HEK293 (cell line): ENCODE data around the gene MSRB3.

Source experiments
- CTCF ChIA-PET: fragments of 350-600 bp; formaldehyde crosslinking; extraction: SDS; loops from one replicate; lab custom pipeline; 2021; ENCODE audit warnings: antibody characterized with exemption; lab: Yijun Ruan, JAX
- POLR2A ChIA-PET: fragments of 300-600 bp; formaldehyde crosslinking; extraction: SDS; loops from one replicate; lab custom pipeline; 2020; ENCODE audit warnings: antibody characterized with exemption, inconsistent platforms; lab: Yijun Ruan, JAX
- H3K27ac ChIP-seq: fragments of 200-500 bp; sonication (Bioruptor generic); 2 replicates; pipeline ENCODE4 v1.5.1; 2014; ENCODE audit warnings: low read depth, low read length, control low read depth, inconsistent platforms; ENCODE audit errors: extremely low read depth
- H3K36me3 ChIP-seq, 2 experiments: fragments of 200-500 bp in 1 of 2; sonication (Bioruptor generic) in 1 of 2; 1 replicate in 1 of 2; 2 replicates in 1 of 2; pipeline ENCODE4 v1.5.1; 2014 to 2017; ENCODE audit warnings: inconsistent platforms in 2 of 2, low read length in 2 of 2; ENCODE audit not compliant: control insufficient read depth in 2 of 2, insufficient read depth in 1 of 2
- H3K4me1 ChIP-seq: fragments of 200-500 bp; sonication (Bioruptor generic); 2 replicates; pipeline ENCODE4 v1.5.1; 2014; ENCODE audit warnings: mild to moderate bottlenecking, low read length, inconsistent platforms; ENCODE audit not compliant: control insufficient read depth, insufficient read depth
- H3K4me3 ChIP-seq: 2 replicates; pipeline ENCODE4 v1.5.1; 2011; ENCODE audit warnings: low read depth, mild to moderate bottlenecking, control low read depth, low read length, moderate library complexity
- H3K9me3 ChIP-seq: fragments of 200-500 bp; sonication (Bioruptor generic); 2 replicates; pipeline ENCODE4 v1.5.1; 2014; ENCODE audit warnings: low read depth, low read length, inconsistent platforms; ENCODE audit not compliant: control insufficient read depth, insufficient read depth
- GLIS2 ChIP-seq: fragments of 450-650 bp; formaldehyde crosslinking; IDR thresholded peaks from 2 replicates; pipeline ENCODE4 v1.5.1; 2016; ENCODE audit warnings: missing biosample characterization, missing genetic modification characterization
- HOXD13 ChIP-seq: sonication (generic); formaldehyde crosslinking; IDR thresholded peaks from 2 replicates; pipeline ENCODE4 v1.8.0; 2022; ENCODE audit warnings: missing genetic modification reagents, borderline replicate concordance
- KLF10 ChIP-seq: fragments of 450-650 bp; IDR thresholded peaks from 2 replicates; pipeline ENCODE4 v1.5.1; 2018; ENCODE audit warnings: missing biosample characterization, mild to moderate bottlenecking, missing genetic modification characterization
- OVOL3 ChIP-seq: fragments of 450-650 bp; formaldehyde crosslinking; IDR thresholded peaks from 2 replicates; pipeline ENCODE4 v1.5.1; 2016; ENCODE audit warnings: missing biosample characterization, missing genetic modification characterization
- PRDM6 ChIP-seq: fragments of 450-650 bp; formaldehyde crosslinking; IDR thresholded peaks from 2 replicates; pipeline ENCODE4 v1.5.1; 2017; ENCODE audit warnings: missing biosample characterization, missing genetic modification characterization
- SCRT1 ChIP-seq: fragments of 450-650 bp; formaldehyde crosslinking; IDR thresholded peaks from 2 replicates; pipeline ENCODE4 v1.5.1; 2016; ENCODE audit warnings: missing biosample characterization, missing genetic modification characterization, borderline replicate concordance
- SCRT2 ChIP-seq: fragments of 450-650 bp; formaldehyde crosslinking; IDR thresholded peaks from 2 replicates; pipeline ENCODE4 v1.5.1; 2016; ENCODE audit warnings: missing biosample characterization, missing genetic modification characterization
- SP3 ChIP-seq: fragments of 450-650 bp; formaldehyde crosslinking; IDR thresholded peaks from 2 replicates; pipeline ENCODE4 v1.5.1; 2016; ENCODE audit warnings: missing biosample characterization, missing genetic modification characterization
- ZFP3 ChIP-seq: fragments of 450-650 bp; formaldehyde crosslinking; IDR thresholded peaks from 2 replicates; pipeline ENCODE4 v1.5.1; 2016; ENCODE audit warnings: low read depth, missing biosample characterization, missing genetic modification characterization
- ZFP41 ChIP-seq: fragments of 450-650 bp; formaldehyde crosslinking; IDR thresholded peaks from 2 replicates; pipeline ENCODE4 v1.5.1; 2016; ENCODE audit warnings: missing biosample characterization, missing genetic modification characterization, borderline replicate concordance
- ZNF10 ChIP-seq: fragments of 450-650 bp; formaldehyde crosslinking; IDR thresholded peaks from 2 replicates; pipeline ENCODE4 v1.5.1; 2017; ENCODE audit warnings: missing biosample characterization, missing genetic modification characterization
- ZNF138 ChIP-seq: fragments of 450-650 bp; formaldehyde crosslinking; IDR thresholded peaks from 2 replicates; pipeline ENCODE4 v1.5.1; 2016; ENCODE audit warnings: missing biosample characterization, missing genetic modification characterization, borderline replicate concordance
- ZNF174 ChIP-seq: fragments of 450-650 bp; formaldehyde crosslinking; IDR thresholded peaks from 2 replicates; pipeline ENCODE4 v1.5.0; 2017; ENCODE audit warnings: missing biosample characterization, mild to moderate bottlenecking, missing genetic modification characterization
- ZNF2 ChIP-seq: fragments of 450-650 bp; formaldehyde crosslinking; IDR thresholded peaks from 2 replicates; pipeline ENCODE4 v1.5.1; 2016; ENCODE audit warnings: missing biosample characterization, missing genetic modification characterization
- ZNF211 ChIP-seq: fragments of 450-650 bp; formaldehyde crosslinking; IDR thresholded peaks from 2 replicates; pipeline ENCODE4 v1.5.1; 2016; ENCODE audit warnings: low read depth, missing biosample characterization, missing genetic modification characterization
- ZNF223 ChIP-seq: fragments of 450-650 bp; formaldehyde crosslinking; IDR thresholded peaks from 2 replicates; pipeline ENCODE4 v1.5.1; 2016; ENCODE audit warnings: missing biosample characterization, missing genetic modification characterization
- ZNF24 ChIP-seq: fragments of 450-650 bp; formaldehyde crosslinking; IDR thresholded peaks from 2 replicates; pipeline ENCODE4 v1.5.1; 2016; ENCODE audit warnings: missing biosample characterization, missing genetic modification characterization
- ZNF292 ChIP-seq: fragments of 450-650 bp; formaldehyde crosslinking; IDR thresholded peaks from 2 replicates; pipeline ENCODE4 v1.5.1; 2016; ENCODE audit warnings: low read depth, missing biosample characterization, missing genetic modification characterization, borderline replicate concordance
- ZNF366 ChIP-seq: fragments of 450-650 bp; formaldehyde crosslinking; conservative IDR thresholded peaks from 2 replicates; pipeline ENCODE4 v1.5.1; 2016; ENCODE audit warnings: missing biosample characterization, missing genetic modification characterization
- ZNF48 ChIP-seq: fragments of 450-650 bp; formaldehyde crosslinking; IDR thresholded peaks from 2 replicates; pipeline ENCODE4 v1.5.1; 2016; ENCODE audit warnings: missing biosample characterization, missing genetic modification characterization
- ZNF558 ChIP-seq: fragments of 450-650 bp; formaldehyde crosslinking; IDR thresholded peaks from 2 replicates; pipeline ENCODE4 v1.5.1; 2016; ENCODE audit warnings: missing biosample characterization, missing genetic modification characterization
- ZNF561 ChIP-seq: fragments of 450-650 bp; IDR thresholded peaks from 2 replicates; pipeline ENCODE4 v1.5.1; 2018; ENCODE audit warnings: missing biosample characterization, missing genetic modification characterization, borderline replicate concordance
- ZNF792 ChIP-seq: fragments of 450-650 bp; formaldehyde crosslinking; IDR thresholded peaks from 2 replicates; pipeline ENCODE4 v1.5.1; 2016; ENCODE audit warnings: missing biosample characterization, missing genetic modification characterization
- ZSCAN16 ChIP-seq: fragments of 450-650 bp; formaldehyde crosslinking; IDR thresholded peaks from 2 replicates; pipeline ENCODE4 v1.5.1; 2016; ENCODE audit warnings: missing biosample characterization, missing genetic modification characterization

The MSRB3 gene

GRCh38 chr12:65391711-65392110, 113.2 kb downstream of the MSRB3 start (continued):
- no peak for TF ChIP-seq ZNF48
- TF ChIP-seq ZFP41 (tag by site-specific recombination), result no peak
- TF ChIP-seq ZNF24 (tag by site-specific recombination), result no peak
- TF ChIP-seq ZNF174, result no peak
- TF ChIP-seq, all 188 proteins: peak for 0

GRCh38 chr12:65392491-65392890, 114.0 kb downstream of the MSRB3 start:
- POLR2A ChIA-PET, result no interaction called here
- Histone ChIP-seq H3K36me3 (no peaks in the 10 kb centered on the region), H3K9me3 (no peaks in the 10 kb centered on the region), H3K27ac (no peak overlapping the region), H3K4me1 (peaks cover under 1% of the 10 kb centered on the region; the same call in 1 of the 2 replicates), H3K4me3 (no peak overlapping the region)
- CTCF ChIA-PET, result no interaction called here
- TF ChIP-seq SCRT2 (tag by site-specific recombination) (0 out of 2 replicates have a peak, but pooled peaks have one; percentile 20), ZNF10 (no peak), KLF10 (no peak)
- TF ChIP-seq, all 188 proteins: peak for 1

DNA sequence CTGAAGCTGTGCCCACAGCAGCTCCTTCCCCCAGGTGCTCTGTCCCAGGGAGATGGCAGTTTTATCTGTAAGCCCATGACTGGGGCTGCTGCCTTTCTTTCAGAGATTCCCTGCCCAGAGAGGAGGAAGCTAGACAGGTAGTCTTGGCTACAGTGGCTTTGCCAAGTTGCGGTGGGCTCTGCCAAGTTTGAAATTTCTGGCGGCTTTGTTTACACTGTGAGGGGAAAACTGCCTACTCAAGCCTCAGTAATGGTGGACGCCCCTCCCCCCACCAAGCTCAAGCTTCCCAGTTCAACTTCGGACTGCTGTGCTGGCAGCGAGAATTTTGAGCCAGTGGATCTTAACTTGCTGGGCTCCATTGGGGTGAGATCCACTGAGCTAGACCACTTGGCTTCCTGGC, 124.7 kb downstream of the MSRB3 start:
- no peaks in the 10 kb centered on the region for H3K9me3 ChIP-seq
- H3K36me3 ChIP-seq, result no peaks in the 10 kb centered on the region
- H3K4me1 ChIP-seq, result no peaks in the 10 kb centered on the region
- CTCF ChIA-PET, result no interaction called here
- H3K27ac ChIP-seq, result no peak overlapping the region
- POLR2A ChIA-PET, result no interaction called here
- no peak for TF ChIP-seq GLIS2 (tag by site-specific recombination)
- no peak for TF ChIP-seq ZNF2 (tag by site-specific recombination)
- no peak for TF ChIP-seq PRDM6
- no peak for TF ChIP-seq ZNF223
- H3K4me3 ChIP-seq, result no peak overlapping the region

DNA sequence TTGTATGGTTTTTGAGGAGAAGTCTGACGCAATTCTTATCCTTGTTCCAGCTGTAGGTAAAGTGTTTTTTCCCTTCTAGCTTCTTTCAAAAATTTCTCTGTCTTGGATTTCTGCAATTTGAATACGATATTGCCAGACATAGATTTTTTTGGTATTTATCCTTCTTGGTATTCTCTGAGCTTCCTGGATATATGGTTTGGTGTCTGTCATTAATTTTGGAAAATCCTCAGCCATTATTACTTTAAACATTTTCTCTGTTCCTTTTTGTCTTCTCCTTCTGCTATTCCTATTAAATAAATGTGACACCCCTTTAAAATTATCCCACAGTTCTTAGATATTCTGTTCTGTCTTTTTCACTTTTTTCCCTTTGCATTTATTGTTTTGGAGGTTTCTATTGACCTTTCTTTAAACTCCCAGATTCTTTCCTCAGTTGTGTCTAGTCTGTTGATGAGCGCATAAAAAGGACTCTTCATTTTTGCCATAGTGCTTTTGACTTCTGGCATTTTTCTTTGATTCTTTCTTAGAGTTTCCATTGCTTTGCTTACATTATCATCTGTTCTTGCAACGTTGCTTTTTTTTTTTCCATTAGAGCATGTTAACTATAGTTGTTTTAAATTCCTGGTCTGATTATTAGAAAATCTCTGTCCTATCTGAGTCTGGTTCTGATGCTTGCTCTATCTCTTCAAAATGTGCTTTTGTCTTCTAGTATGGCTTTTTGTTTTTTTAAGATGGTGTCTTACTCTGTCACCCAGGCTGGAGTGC, 129.1 kb downstream of the MSRB3 start:
- no peak overlapping the region for H3K27ac ChIP-seq
- CTCF ChIA-PET, result no interaction called here
- no peaks in the 10 kb centered on the region for H3K9me3 ChIP-seq
- POLR2A ChIA-PET, result no interaction called here
- no peak overlapping the region for H3K4me3 ChIP-seq
- H3K4me1 ChIP-seq, result no peaks in the 10 kb centered on the region
- TF ChIP-seq ZNF558 (tag by site-specific recombination) (peak; percentile 92), ZNF292 (no peak)
- H3K36me3 ChIP-seq, result no peaks in the 10 kb centered on the region

DNA sequence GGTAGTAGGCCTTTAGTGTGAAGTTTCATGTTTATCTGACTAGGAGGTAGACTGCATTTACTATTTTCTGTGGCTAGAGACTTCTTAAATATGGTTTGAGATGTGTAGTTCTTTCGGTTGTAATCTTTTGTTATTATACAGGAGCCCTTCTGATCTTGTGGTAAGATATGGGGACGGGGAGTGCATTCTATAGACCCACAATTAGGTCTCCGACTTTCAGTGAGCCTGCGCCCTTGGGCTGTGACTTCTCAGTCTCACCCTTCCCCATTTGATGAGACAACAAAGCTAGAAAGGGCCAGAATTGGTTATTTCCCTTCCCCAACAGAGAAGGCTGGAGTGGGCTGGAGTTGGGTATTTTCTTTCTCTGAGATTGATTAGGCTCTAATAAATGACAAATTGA, 130.0 kb downstream of the MSRB3 start:
- no peaks in the 10 kb centered on the region for H3K9me3 ChIP-seq
- no peaks in the 10 kb centered on the region for H3K4me1 ChIP-seq
- H3K4me3 ChIP-seq, result no peak overlapping the region
- no peaks in the 10 kb centered on the region for H3K36me3 ChIP-seq
- CTCF ChIA-PET, result no interaction called here
- no peak overlapping the region for H3K27ac ChIP-seq
- POLR2A ChIA-PET, result no interaction called here
- TF ChIP-seq ZNF138, result no peak
- no peak for TF ChIP-seq ZNF561 (tag by site-specific recombination)
- TF ChIP-seq ZNF174, result no peak
- no peak for TF ChIP-seq ZNF792
- TF ChIP-seq HOXD13, result no peak
- TF ChIP-seq ZNF366 (tag by site-specific recombination), result no peak
- TF ChIP-seq ZFP3 (tag by site-specific recombination), result no peak
- TF ChIP-seq ZSCAN16 (tag by site-specific recombination), result no peak
- TF ChIP-seq SP3, result no peak
- no peak for TF ChIP-seq ZNF211 (tag by site-specific recombination)
- TF ChIP-seq SCRT2 (tag by site-specific recombination), result no peak
- TF ChIP-seq OVOL3, result no peak
- no peak for TF ChIP-seq SCRT1
